Measurements from ENCODE around the gene DNAH1.

DNA sequence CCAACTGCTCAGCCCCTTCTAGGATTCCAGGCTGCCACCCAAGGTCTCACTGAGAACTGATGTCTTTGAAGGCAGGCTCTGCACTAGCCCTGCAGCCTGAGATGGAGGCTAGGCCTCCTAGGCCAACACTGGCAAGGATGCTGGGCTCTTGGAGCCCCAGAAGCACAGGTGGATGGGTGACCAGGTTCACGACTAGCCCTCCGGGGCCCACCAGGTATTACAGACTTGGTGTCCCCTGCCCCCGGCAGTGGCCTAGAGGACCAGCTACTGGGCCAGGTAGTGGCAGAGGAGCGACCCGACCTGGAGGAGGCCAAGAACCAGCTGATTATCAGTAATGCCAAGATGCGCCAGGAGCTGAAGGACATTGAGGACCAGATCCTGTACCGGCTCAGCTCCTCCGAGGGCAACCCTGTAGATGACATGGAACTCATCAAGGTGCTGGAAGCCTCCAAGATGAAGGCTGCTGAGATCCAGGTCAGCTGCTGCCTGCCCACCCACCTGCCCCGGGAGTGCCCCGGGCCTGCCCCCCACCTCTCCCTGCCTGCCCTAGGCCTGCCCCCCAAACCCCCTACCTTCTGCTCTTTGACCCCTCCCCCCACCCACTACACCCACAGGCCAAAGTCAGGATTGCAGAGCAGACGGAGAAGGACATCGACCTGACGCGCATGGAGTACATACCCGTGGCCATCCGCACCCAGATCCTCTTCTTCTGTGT, 76.3 kb downstream of the DNAH1 start:
- TF ChIP-seq CTCF (conservative IDR thresholded peaks at IDR 0.05; ENCODE audit: low read depth, low read length) (no peak), RAD21 (IDR thresholded peaks at IDR 0.05; ENCODE audit: low read length) (no peak), FOS (IDR thresholded peaks at IDR 0.05; ENCODE audit: low read depth, low read length) (no peak), POLR2A (IDR thresholded peaks at IDR 0.05; ENCODE audit: low read depth, low read length) (no peak), MXI1 (IDR thresholded peaks at IDR 0.05; ENCODE audit: borderline replicate concordance, low read depth, low read length) (no peak), MAFK (IDR thresholded peaks at IDR 0.05; ENCODE audit: low read depth, low read length) (no peak)
